NCI-H1417 (cell line): Measurements from ENCODE around the gene STARD7.

ENCODE experiments used
- DNase-seq, 3 experiments: peaks; one replicate each; lab custom pipeline; 2025; lab: John Stamatoyannopoulos, UW

The STARD7 gene

DNA sequence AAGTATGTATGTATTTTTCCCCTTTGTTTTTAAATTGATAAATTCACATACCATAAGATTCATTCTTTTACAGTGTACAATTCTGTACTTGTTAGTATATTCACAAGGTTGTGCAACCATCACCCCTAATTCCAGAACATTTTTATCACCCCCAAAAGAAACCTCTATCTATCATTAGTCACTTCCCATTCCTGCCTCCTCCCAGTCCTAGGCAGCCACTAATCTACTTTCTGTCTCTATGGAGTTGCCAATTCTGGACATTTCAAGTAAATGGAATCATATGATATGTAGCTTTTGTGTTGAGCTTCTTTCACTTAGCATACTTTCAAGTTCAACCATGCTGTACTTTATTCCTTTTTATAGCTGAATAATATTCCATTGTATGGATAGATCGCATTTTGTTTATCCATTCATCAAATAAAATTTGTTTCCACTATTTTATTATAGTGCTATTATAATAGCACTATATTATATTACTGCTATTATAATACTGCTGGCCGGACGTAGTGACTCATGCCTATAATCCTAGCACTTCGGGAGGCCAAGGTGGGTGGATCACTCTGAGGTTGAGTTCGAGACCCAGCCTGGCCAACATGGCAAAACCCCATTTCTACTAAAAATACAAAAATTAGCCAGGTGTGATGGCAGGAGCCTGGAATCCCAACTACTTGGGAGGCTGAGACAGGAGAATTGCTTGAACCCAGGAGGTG is 10.9 kb downstream of the STARD7 start:
- DNase-seq = no peak

- no peak for DNase-seq
These were observed 13.1 kb downstream of the STARD7 start for GRCh38 chr2:96195410-96196066.

GRCh38 chr2:96191937-96192670 is 16.5 kb downstream of the STARD7 start:
- no peak for DNase-seq

GRCh38 chr2:96188821-96189526 is 19.7 kb downstream of the STARD7 start:
- DNase-seq = no peak

DNA sequence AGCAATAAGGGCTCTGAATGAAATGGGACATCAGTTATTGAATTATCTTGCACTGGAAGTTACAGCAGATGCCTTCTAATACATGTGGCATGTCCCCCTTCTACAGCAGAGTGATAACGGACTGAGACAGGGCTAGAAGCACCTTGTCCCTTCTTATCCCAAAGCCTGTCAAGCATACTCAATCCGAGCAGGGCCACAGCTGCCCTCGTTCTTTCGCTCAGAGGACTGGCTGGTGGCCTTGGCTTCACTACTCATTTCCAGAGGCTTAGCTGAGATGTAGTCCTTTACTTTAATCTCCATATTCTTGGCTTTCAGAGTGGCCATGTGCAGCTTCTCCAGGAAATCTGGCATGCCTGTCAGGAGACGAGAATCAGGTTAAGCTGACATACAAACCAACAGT is 22.1 kb downstream of the STARD7 start:
- no peak for DNase-seq

GRCh38 chr2:96185516-96185915 is 23.1 kb downstream of the STARD7 start:
- DNase-seq = no peak

DNA sequence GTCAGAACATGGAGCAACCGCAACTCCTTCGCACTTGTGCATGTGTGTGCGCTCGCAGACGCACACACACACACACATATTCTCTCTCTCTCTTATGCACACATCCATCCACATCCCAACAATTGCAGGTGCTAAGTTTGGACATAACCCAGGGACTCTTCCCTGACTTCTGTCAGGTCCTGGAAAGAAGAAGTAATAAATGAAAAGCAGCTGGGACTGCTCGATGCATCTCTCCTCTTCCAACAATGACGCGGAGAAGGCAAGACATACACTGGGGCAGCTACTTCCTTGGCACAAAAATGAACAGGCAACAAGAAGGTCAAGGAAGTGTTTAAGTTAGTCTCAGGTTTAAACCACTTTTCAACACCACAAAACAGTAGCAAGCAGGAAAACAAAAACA is 23.6 kb downstream of the STARD7 start:
- no peak for DNase-seq

DNA sequence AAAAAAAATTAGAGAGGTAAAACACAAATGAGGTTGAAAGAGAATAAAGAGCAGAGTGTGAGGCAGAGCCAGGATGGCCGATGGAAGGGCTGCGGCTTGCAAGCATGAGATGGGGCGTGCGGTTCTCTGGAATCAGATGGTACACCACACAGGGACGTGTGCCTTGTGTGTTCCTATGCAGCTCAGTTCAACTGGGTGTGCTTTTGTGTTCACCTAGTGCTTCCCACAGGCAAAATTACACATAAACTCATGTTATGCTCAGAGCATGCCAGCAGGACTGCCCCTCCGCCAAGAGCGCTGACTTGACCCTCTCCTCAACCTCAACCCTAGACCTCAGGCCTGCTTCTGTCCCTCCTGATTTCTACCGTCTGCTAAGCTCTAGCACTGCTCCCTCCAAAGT is 24.4 kb downstream of the STARD7 start:
- no peak for DNase-seq

- no peak for DNase-seq
These were observed 27.1 kb downstream of the STARD7 start for GRCh38 chr2:96181529-96181928.

GRCh38 chr2:96180521-96180920 is 28.1 kb downstream of the STARD7 start:
- DNase-seq = no peak

DNA sequence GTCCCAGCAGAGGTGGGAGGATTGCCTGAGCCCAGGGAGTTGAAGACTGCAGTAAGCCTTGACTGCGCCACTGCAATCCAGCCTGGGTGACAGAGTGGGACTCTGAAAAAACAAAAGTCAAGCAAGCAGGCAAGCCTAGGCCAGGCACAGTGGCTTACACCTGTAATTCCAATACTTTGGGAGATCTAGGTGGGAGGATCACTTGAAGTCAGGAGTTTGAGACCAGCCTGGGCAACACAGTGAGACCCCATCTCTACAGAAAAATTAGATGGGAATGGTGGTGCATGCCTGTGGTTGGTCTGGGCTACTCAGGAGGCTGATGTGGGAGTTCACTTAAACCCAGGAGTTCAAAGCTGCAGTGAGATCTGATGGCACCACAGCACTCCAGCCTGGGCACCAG is 28.6 kb downstream of the STARD7 start:
- no peak for DNase-seq

- DNase-seq = no peak
These were observed 32.0 kb downstream of the STARD7 start for GRCh38 chr2:96176661-96177060.

GRCh38 chr2:96175951-96176350 is 32.7 kb downstream of the STARD7 start:
- no peak for DNase-seq

- peak; percentile 51 to 80 (median 56) for DNase-seq
These were observed 34.1 kb downstream of the STARD7 start for GRCh38 chr2:96174251-96175144.

DNA sequence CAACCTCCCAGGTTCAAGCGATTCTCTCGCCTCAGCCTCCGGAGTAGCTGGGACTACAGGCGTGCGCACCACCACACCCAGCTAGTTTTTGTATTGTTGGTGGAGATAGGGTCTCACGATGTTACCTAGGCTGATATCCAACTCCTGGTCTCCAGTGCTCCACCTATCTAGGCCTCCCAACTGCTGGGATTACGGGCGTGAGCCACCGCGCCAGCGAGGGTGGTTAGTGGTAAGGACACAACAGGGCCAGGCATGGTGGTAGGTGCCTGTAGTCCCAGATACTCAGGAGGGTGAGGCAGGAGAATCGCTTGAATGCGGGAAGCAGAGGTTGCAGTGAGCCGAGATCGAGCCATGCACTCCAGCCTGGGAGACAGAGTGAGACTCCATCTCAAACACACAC is 36.8 kb downstream of the STARD7 start:
- no peak for DNase-seq

DNA sequence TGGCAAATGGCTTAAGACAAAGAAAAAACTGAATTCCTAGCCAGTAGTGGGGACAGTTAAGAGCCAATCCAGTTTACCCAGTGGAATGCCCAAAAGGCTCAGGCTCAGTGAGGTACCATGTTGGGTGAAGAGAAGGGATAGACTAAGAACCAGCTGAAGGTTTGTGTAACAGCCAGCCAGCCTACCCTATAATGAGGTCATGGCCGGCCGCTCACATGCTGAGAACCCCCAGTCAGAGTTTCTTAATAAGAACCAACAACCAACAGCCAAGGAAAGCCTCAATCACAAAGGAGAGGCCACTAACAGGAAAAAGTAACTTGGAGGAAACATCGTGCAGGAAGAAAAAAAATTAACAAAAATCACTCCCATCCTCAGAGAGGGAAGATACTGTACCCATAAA is 38.0 kb downstream of the STARD7 start:
- no peak for DNase-seq

- no peak for DNase-seq
These were observed 38.6 kb downstream of the STARD7 start for GRCh38 chr2:96169868-96170507.

DNA sequence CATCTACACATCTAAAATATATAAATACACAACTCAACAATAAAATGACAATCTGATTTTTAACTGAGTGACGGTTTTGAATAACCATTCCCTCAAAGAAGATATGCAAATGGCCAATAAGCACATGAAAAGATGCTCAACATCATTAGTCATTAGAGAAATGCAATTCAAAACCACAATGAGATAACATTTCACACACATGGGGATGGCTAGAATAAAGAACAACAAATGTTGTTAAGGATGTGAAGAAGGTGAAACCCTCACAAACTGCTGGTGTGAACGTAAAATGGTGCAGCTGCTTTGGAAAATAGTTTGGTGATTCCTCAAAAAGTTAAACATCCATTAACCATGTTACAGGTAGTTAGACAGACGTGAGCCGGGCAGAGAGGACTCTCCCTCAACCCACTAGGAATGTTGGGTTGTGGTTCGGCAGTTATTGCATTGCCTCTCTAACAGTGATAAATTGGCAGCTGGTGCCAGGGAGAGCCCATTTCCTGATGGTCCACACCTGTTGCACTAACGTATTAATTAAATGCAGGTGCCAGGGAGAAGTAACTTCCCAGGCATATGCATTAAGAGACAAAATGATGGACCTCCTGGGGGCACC is 41.1 kb downstream of the STARD7 start:
- DNase-seq = peak in 2 of 3 experiments; percentile 49 to 80

GRCh38 chr2:96164459-96165184 is 44.0 kb downstream of the STARD7 start:
- DNase-seq = no peak
